Chondrocyte (in vitro differentiated cells): ENCODE results near the gene OR10T2. TPM values are rescaled to one million over a fixed set of nuclear protein-coding genes. Genes with fewer than 3 reads are reported as not detected.
"Not testable (repeated sequence)": the region's sequence is repeated elsewhere in the genome, so short reads cannot be mapped to it uniquely, and the experiment has no call there.

Experiments
- DNase-seq: peaks from one replicate; pipeline ENCODE4 v3.0.0; 2021; ENCODE audit warnings: mixed read lengths, low spot score
- H3K27ac Mint-ChIP-seq: one replicate; pipeline ENCODE4 v1.8.0; 2021; ENCODE audit warnings: mild to moderate bottlenecking, moderate library complexity, mixed read lengths; ENCODE audit not compliant: unreplicated experiment
- H3K27me3 Mint-ChIP-seq: 2 replicates; pipeline ENCODE4 v1.8.0; 2021; ENCODE audit warnings: low read depth, mixed read lengths
- H3K36me3 Mint-ChIP-seq: 2 replicates; pipeline ENCODE4 v1.8.0; 2021; ENCODE audit warnings: low read depth, mixed read lengths
- H3K4me1 Mint-ChIP-seq: 2 replicates; pipeline ENCODE4 v1.8.0; 2021; ENCODE audit warnings: low read depth, mild to moderate bottlenecking, mixed read lengths
- H3K4me3 Mint-ChIP-seq: one replicate; pipeline ENCODE4 v1.8.0; 2021; ENCODE audit warnings: mild to moderate bottlenecking, moderate library complexity, mixed read lengths; ENCODE audit not compliant: unreplicated experiment
- H3K9me3 Mint-ChIP-seq: 2 replicates; pipeline ENCODE4 v1.8.0; 2021; ENCODE audit warnings: low read depth, mixed read lengths
- CTCF ChIP-seq: fragments of 200-600 bp; sonication (generic); IDR thresholded peaks from 2 replicates; pipeline ENCODE4 v1.5.0; 2021; ENCODE audit warnings: antibody characterized with exemption, mild to moderate bottlenecking, moderate library complexity
- total RNA-seq: library from RNA; stranded (reverse); gene quantifications from 3 replicates; pipeline ENCODE4 v1.2.1, GENCODE V29; 2021

Gene OR10T2
- total RNA-seq, 1 donor from 2014 or later, result not detected

GRCh38 chr1:158357441-158357840 lies 41.8 kb downstream of the OR10T2 start:
- Mint-ChIP-seq H3K27ac (no peak overlapping the region), H3K27me3 (no peaks in the 10 kb centered on the region), H3K4me1 (no peaks in the 10 kb centered on the region), H3K4me3 (no peak overlapping the region), H3K9me3 (no peaks in the 10 kb centered on the region), H3K36me3 (no peaks in the 10 kb centered on the region)
- no peak for TF ChIP-seq CTCF
- DNase-seq, result no peak

- Mint-ChIP-seq H3K27me3 (no peaks in the 10 kb centered on the region), H3K27ac (no peak overlapping the region), H3K4me3 (no peak overlapping the region), H3K36me3 (no peaks in the 10 kb centered on the region), H3K4me1 (no peaks in the 10 kb centered on the region), H3K9me3 (no peaks in the 10 kb centered on the region)
- no peak for DNase-seq
- TF ChIP-seq CTCF, result no peak
These were observed 42.6 kb downstream of the OR10T2 start for GRCh38 chr1:158356616-158357015.

GRCh38 chr1:158355773-158356285 lies 43.4 kb downstream of the OR10T2 start:
- no peak for TF ChIP-seq CTCF
- no peaks in the 10 kb centered on the region for H3K36me3 Mint-ChIP-seq
- DNase-seq, result no peak
- H3K27me3 Mint-ChIP-seq, result no peaks in the 10 kb centered on the region
- H3K9me3 Mint-ChIP-seq, result no peaks in the 10 kb centered on the region
- H3K27ac Mint-ChIP-seq, result no peak overlapping the region
- no peak overlapping the region for H3K4me3 Mint-ChIP-seq
- no peaks in the 10 kb centered on the region for H3K4me1 Mint-ChIP-seq

GRCh38 chr1:158354255-158354654 lies 45.0 kb downstream of the OR10T2 start:
- no peaks in the 10 kb centered on the region for H3K9me3 Mint-ChIP-seq
- H3K27me3 Mint-ChIP-seq, result no peaks in the 10 kb centered on the region
- H3K36me3 Mint-ChIP-seq, result no peaks in the 10 kb centered on the region
- H3K4me1 Mint-ChIP-seq, result no peaks in the 10 kb centered on the region
- TF ChIP-seq CTCF, result no peak
- no peak overlapping the region for H3K27ac Mint-ChIP-seq
- no peak for DNase-seq
- no peak overlapping the region for H3K4me3 Mint-ChIP-seq

- H3K27ac Mint-ChIP-seq, result no peak within 1 kb of the TSS
- no peak for TF ChIP-seq CTCF
- no peaks in the 10 kb centered on the region for H3K27me3 Mint-ChIP-seq
These were observed 45.8 kb downstream of the OR10T2 start, which contains the start of gene CD1E for GRCh38 chr1:158353303-158354075. Gene CD1E (plus strand): TSS chr1:158353894. CDS start chr1:158353989, 95 bp downstream.

GRCh38 chr1:158348946-158349345 lies 50.3 kb downstream of the OR10T2 start:
- not testable (repeated sequence) for H3K27me3 Mint-ChIP-seq

More at GRCh38 chr1:158353303-158354075, 45.8 kb downstream of the OR10T2 start, which contains the start of gene CD1E:
- Mint-ChIP-seq H3K36me3 (no peaks in the 10 kb centered on the region), H3K9me3 (no peaks in the 10 kb centered on the region), H3K4me3 (no peak within 1 kb of the TSS), H3K4me1 (no peaks in the 10 kb centered on the region)
- no peak for DNase-seq

More at GRCh38 chr1:158348946-158349345, 50.3 kb downstream of the OR10T2 start:
- not testable (repeated sequence) for H3K4me3 Mint-ChIP-seq, H3K36me3 Mint-ChIP-seq, H3K27ac Mint-ChIP-seq, DNase-seq, H3K4me1 Mint-ChIP-seq
- H3K9me3 Mint-ChIP-seq, result peaks cover 16% of the 10 kb centered on the region
